Stomach (tissue), 9 donors: ENCODE data around the gene JMJD7. TPM values are rescaled to one million over a fixed set of nuclear protein-coding genes. Genes with fewer than 3 reads are reported as not detected.

ENCODE experiments used
- DNase-seq, 2 donors: peaks; one replicate each; pipeline versions ENCODE4 v3.0.0 to v3.0.0-alpha.2; 2013 to 2019
- H3K27ac ChIP-seq, 5 donors: fragments of 200-600 bp in 4 of 5; sonication (generic) in 4 of 5; one replicate each; pipeline ENCODE4 v1.5.1; 2013 to 2019; ENCODE audit warnings: mild to moderate bottlenecking in 1 of 5, moderate library complexity in 1 of 5
- H3K27me3 ChIP-seq, 3 donors: fragments of 200-600 bp; sonication (generic); one replicate each; pipeline ENCODE4 v1.5.1; 2017 to 2019; ENCODE audit warnings: mixed run types in 1 of 3
- H3K36me3 ChIP-seq, 4 donors: fragments of 200-600 bp; sonication (generic); 1 replicate in 3 of 4; 2 replicates in 1 of 4; pipeline ENCODE4 v1.5.1; 2016 to 2019
- H3K4me1 ChIP-seq, 4 donors: fragments of 200-600 bp; sonication (generic); one replicate each; pipeline ENCODE4 v1.5.1; 2016 to 2019
- H3K4me3 ChIP-seq, 4 donors: fragments of 200-600 bp; sonication (generic) in 3 of 4; one replicate each; pipeline ENCODE4 v1.5.1; 2016 to 2019; ENCODE audit warnings: mild to moderate bottlenecking in 1 of 4
- H3K9me3 ChIP-seq, 4 donors: fragments of 200-600 bp; sonication (generic); one replicate each; pipeline ENCODE4 v1.5.1; 2016 to 2019
- EP300 ChIP-seq: sonication (generic); formaldehyde crosslinking; IDR thresholded peaks from one replicate; pipeline ENCODE4 v1.6.1; 2017; ENCODE audit warnings: antibody characterized with exemption
- POLR2A ChIP-seq, 4 donors: fragments of 450-650 bp; IDR thresholded peaks; one replicate each; pipeline ENCODE4 v1.6.1; 2016; ENCODE audit warnings: antibody characterized with exemption in 4 of 4, control low read depth in 2 of 4, mild to moderate bottlenecking in 1 of 4, moderate library complexity in 1 of 4
- POLR2AphosphoS5 ChIP-seq, 3 donors: sonication (generic); formaldehyde crosslinking; IDR thresholded peaks; one replicate each; pipeline ENCODE4 v1.6.1; 2016; ENCODE audit warnings: antibody characterized with exemption in 3 of 3
- WGBS, 5 donors: extraction: QIAGEN DNeasy Blood & Tissue Kit in 3 of 5; methylation state at CpG; one replicate each; pipeline versions ENCODE4 v1.1.5 to v1.1.7; 2013 to 2018; 5-methylcytosine and 5-hydroxymethylcytosine counted together
- intact Hi-C: fragments of 100-400 bp; cut with DNase I; formaldehyde crosslinking; loops from one replicate; pipeline ENCODE4 v1.15.1; 2023; ENCODE audit warnings: low total_unique reads
- polyA plus RNA-seq, 3 donors: library from polyadenylated mRNA; stranded (reverse); fragments of 200-250 nt; gene quantifications; one replicate each; pipeline ENCODE4 v1.2.3, GENCODE V29; 2013
- total RNA-seq, 5 donors: library from RNA; depleted of rRNA; stranded (reverse); fragments of >200 nt; gene quantifications; one replicate each; pipeline versions ENCODE4 v1.1.0 to v1.2.3, GENCODE V29; 2014 to 2016
- TF ChIP-seq, protein P1 (sequence below), 7 experiments: fragments of 450-650 bp in 4 of 7; fragments of 200-600 bp in 3 of 7; sonication (generic) in 3 of 7; IDR thresholded peaks; one replicate each; pipeline ENCODE4 v1.5.1; 2016 to 2019; ENCODE audit warnings: antibody characterized with exemption in 7 of 7, control low read depth in 2 of 7, mild to moderate bottlenecking in 1 of 7
- donor health status: healthy with polysubstance abuse.
- donor health status: Bipolar disorder and iron deficiency.
- donor health status: healthy.

The JMJD7 gene
- total and polyA plus RNA-seq, 8 donors = 0.55 to 24.2 (median 10.0) TPM; not detected in 2

DNA sequence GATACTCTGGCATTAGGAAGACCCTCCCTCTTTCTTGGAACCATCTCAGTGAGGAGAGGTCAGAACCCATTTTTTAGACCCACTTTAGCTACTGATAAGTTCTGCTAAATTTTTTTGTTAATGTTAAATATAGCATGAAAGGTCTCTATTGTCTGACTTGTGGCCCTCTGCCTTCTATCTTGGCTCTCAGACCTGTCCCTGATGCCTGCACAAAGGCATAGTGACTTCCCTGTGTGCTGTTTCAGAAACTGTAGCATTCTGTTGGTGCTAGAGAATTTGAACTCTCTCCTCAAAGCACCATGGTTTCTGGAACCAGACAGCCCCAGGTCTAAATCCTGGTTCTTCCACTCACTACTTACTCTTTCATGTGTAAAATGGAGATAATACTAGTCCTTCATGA is 38.2 kb upstream of the JMJD7 start:
- DNase-seq = no peak
- intact Hi-C loops = no loop called here
- peaks cover 30 to 63% (median 42%) of the 10 kb centered on the region in 4 donors for H3K4me1 ChIP-seq
- peak overlapping the region; percentile 17 to 59 (median 54) for H3K27ac ChIP-seq
- no peaks in the 10 kb centered on the region for H3K9me3 ChIP-seq
- H3K36me3 ChIP-seq = no peaks in the 10 kb centered on the region
- TF ChIP-seq, protein P1, sequence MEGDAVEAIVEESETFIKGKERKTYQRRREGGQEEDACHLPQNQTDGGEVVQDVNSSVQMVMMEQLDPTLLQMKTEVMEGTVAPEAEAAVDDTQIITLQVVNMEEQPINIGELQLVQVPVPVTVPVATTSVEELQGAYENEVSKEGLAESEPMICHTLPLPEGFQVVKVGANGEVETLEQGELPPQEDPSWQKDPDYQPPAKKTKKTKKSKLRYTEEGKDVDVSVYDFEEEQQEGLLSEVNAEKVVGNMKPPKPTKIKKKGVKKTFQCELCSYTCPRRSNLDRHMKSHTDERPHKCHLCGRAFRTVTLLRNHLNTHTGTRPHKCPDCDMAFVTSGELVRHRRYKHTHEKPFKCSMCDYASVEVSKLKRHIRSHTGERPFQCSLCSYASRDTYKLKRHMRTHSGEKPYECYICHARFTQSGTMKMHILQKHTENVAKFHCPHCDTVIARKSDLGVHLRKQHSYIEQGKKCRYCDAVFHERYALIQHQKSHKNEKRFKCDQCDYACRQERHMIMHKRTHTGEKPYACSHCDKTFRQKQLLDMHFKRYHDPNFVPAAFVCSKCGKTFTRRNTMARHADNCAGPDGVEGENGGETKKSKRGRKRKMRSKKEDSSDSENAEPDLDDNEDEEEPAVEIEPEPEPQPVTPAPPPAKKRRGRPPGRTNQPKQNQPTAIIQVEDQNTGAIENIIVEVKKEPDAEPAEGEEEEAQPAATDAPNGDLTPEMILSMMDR (IDR thresholded peaks at IDR 0.05) = no peak
- TF ChIP-seq EP300 = no peak
- TF ChIP-seq POLR2A (IDR thresholded peaks at IDR 0.05) = no peak
- TF ChIP-seq POLR2AphosphoS5 (IDR thresholded peaks at IDR 0.05) = no peak
- no peaks in the 10 kb centered on the region for H3K27me3 ChIP-seq
- no peak overlapping the region for H3K4me3 ChIP-seq

DNA sequence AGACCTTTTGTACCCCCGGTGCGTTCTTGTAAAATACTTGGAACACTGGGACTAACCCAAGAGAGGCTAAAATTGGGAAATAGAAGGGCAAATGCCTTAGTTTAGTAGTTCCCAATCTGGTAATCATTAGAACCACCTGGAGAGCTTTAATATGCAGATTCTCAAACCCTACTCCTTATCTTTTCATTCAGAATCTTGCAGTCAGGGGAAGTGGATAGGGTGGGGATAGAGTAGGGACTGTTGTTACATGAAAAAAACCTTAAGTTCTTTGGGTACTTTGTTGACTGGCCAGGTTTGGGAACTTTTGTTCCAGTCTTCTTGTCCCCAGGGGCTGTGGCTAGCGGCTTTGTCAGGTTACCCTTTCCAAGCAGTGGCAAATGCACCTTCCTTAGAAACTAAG is 37.7 kb upstream of the JMJD7 start:
- peak overlapping the region in 4 of 5 donors; percentile 17 to 59 (median 46) for H3K27ac ChIP-seq
- no peak overlapping the region for H3K4me3 ChIP-seq
- H3K9me3 ChIP-seq = no peaks in the 10 kb centered on the region

DNA sequence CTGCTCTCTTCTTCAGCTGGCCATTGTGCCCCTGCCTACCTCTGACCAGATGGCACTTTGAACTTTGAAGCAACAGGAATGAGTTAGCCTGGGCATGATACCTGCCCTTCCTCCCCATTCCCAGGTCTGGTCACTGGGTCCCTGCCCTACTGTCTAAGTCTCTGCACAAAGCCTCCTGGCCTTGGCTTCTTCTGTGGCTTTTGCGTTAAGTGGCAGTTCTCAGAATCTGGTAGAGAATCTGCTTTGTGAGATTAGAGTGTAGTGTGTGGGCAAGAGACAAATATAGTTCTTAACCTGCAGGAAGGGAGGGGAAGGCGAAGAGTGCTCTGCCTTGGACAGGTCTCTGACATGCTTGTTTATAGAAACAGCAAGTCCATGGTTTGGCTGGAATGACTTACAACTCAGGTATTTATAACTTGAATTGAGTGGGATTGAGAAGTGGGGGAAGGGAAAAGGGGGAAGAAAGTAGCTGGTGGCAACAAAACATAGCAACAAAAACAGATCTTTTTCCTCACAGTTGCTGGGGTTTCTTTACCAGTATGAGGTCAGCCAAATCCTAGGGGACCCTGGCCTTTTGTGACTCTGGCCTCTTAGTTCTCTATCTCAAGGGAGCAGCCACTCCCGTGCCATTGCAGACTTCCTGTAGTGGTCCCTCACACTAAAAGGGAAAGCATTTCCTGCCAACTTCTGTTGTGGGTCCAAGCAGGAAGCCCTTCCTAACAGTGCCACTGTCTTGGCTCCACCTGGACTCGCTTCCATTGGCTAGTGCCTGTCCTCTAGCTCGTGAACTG is 36.9 kb upstream of the JMJD7 start:
- DNase-seq = peak in 1 of 2 donors; percentile 53
- TF ChIP-seq POLR2AphosphoS5 (IDR thresholded peaks at IDR 0.05) = no peak
- Histone ChIP-seq H3K36me3 (no peaks in the 10 kb centered on the region), H3K4me3 (no peak overlapping the region), H3K4me1 (peaks cover 33 to 72% (median 47%) of the 10 kb centered on the region in 4 donors), H3K27ac (peak overlapping the region in 4 of 5 donors; percentile 36 to 55 (median 50)), H3K27me3 (no peaks in the 10 kb centered on the region), H3K9me3 (no peaks in the 10 kb centered on the region)
- intact Hi-C loops = no loop called here
- 40 to 54% (median 49%) methylated on average over 5 of the region's 5 CpGs for WGBS, 5 donors

More for the DNA sequence above, 37.7 kb upstream of the JMJD7 start:
- TF ChIP-seq EP300 = no peak
- no peak for TF ChIP-seq POLR2A (IDR thresholded peaks at IDR 0.05)
- TF ChIP-seq, protein P1 (IDR thresholded peaks at IDR 0.05) = no peak
- no peak for TF ChIP-seq POLR2AphosphoS5 (IDR thresholded peaks at IDR 0.05)
- 86 to 96% (median 88%) methylated on average over 3 of the region's 3 CpGs for WGBS, 5 donors
- H3K36me3 ChIP-seq = no peaks in the 10 kb centered on the region
- intact Hi-C loops = no loop called here
- DNase-seq = no peak
- no peaks in the 10 kb centered on the region for H3K27me3 ChIP-seq
- H3K4me1 ChIP-seq = peaks cover 30 to 64% (median 42%) of the 10 kb centered on the region in 4 donors

DNA sequence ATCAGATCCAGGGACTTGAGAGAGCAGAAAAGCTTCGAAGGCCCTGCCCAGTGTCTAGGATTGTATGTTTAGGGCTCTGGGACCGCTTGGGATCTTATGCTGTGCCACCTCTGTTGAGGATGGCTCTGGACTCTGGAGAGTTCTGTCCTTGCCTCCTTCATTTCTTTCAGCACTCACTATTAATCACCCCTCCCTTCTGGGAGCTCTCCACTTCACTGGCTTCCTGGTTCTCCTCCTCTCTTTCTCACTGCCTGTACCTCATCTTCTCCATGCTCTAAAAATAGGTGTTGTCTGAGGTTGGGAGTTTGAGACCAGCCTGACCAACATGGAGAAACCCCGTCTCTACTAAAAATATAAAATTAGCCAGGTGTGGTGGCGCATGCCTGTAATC is 36.4 kb upstream of the JMJD7 start:
- DNase-seq = no peak
- Histone ChIP-seq H3K9me3 (no peaks in the 10 kb centered on the region), H3K27ac (peak overlapping the region in 4 of 5 donors; percentile 36 to 55 (median 50)), H3K4me3 (no peak overlapping the region), H3K4me1 (peaks cover 39 to 78% (median 53%) of the 10 kb centered on the region in 4 donors), H3K36me3 (no peaks in the 10 kb centered on the region), H3K27me3 (no peaks in the 10 kb centered on the region)
- 84 to 88% (median 88%) methylated on average over 4 of the region's 4 CpGs for WGBS, 5 donors
- TF ChIP-seq EP300 (no peak), POLR2AphosphoS5 (IDR thresholded peaks at IDR 0.05) (no peak), POLR2A (IDR thresholded peaks at IDR 0.05) (no peak)
- TF ChIP-seq, protein P1 (IDR thresholded peaks at IDR 0.05) = no peak
- intact Hi-C loops = no loop called here
